HCT116 (cell line): ENCODE results near the gene PLVAP. TPM values are rescaled to one million over a fixed set of nuclear protein-coding genes. Genes with fewer than 3 reads are reported as not detected.

ENCODE experiments used
- ATAC-seq: fragments of 200-7000 bp; cut with Tn5 transposase; 2 replicates; pipeline ENCODE4 v1.9.1; 2020; ENCODE audit warnings: mild to moderate bottlenecking, moderate library complexity
- BruUV-seq: library from RNA; stranded (reverse); fragments of 400-500 nt; replicated peaks from 2 replicates; lab custom pipeline; 2021; lab: Mats Ljungman, UMichigan
- CTCF ChIA-PET: fragments of 300-600 bp; sonication (Branson Sonifier 250); formaldehyde crosslinking; loops from one replicate; lab custom pipeline; 2021; ENCODE audit warnings: antibody characterized with exemption; lab: Charles Lee
- POLR2A ChIA-PET: fragments of 300-600, 350-600 bp; sonication (Branson Sonifier 250); formaldehyde crosslinking; loops from one replicate; lab custom pipeline; 2021; ENCODE audit warnings: antibody characterized with exemption; lab: Charles Lee
- RAD21 ChIA-PET, 2 experiments: fragments of 300-600 bp; sonication (Branson Sonifier 250); formaldehyde crosslinking; loops; one replicate each; lab custom pipeline; 2023; ENCODE audit warnings: low total read pairs in 2 of 2; ENCODE audit not compliant: uncharacterized antibody in 2 of 2, unreplicated experiment in 2 of 2, low non-redundant PET in 1 of 2; lab: Charles Lee
- DNase-seq: peaks from one replicate; pipeline ENCODE4 v3.0.0-alpha.2; 2010; ENCODE audit warnings: low read depth, low spot score
- H2AFZ ChIP-seq: fragments of 200-600 bp; shearing (Covaris generic), sonication (generic); 2 replicates; pipeline ENCODE4 v1.6.1; 2017; ENCODE audit warnings: low read depth, mixed run types, mixed read lengths, antibody characterized with exemption, low read length; ENCODE audit not compliant: poor library complexity, severe bottlenecking
- H3K27ac ChIP-seq: 2 replicates; pipeline ENCODE4 v1.5.1; 2012; ENCODE audit warnings: low read depth, low read length
- H3K27me3 ChIP-seq: fragments of 200-600 bp; sonication (generic); 2 replicates; pipeline ENCODE4 v1.6.1; 2016; ENCODE audit warnings: mixed run types, low read length, mixed read lengths; ENCODE audit not compliant: insufficient read depth
- H3K36me3 ChIP-seq, 2 experiments: fragments of 200-500 bp in 1 of 2; fragments of 200-600 bp in 1 of 2; sonication (Bioruptor generic) in 1 of 2; sonication (generic) in 1 of 2; 2 replicates each; pipeline versions ENCODE4 v1.5.1 to v1.6.1; 2014 to 2016; ENCODE audit warnings: low read length in 2 of 2, inconsistent platforms in 1 of 2, mixed read lengths in 1 of 2, mixed run types in 1 of 2; ENCODE audit not compliant: insufficient read depth in 2 of 2, control insufficient read depth in 1 of 2
- H3K4me1 ChIP-seq, 2 experiments: fragments of 200-600 bp in 1 of 2; sonication (generic) in 1 of 2; 2 replicates each; pipeline versions ENCODE4 v1.5.1 to v1.6.1; 2012 to 2017; ENCODE audit warnings: low read length in 2 of 2, inconsistent platforms in 1 of 2, mild to moderate bottlenecking in 1 of 2, mixed read lengths in 1 of 2, mixed run types in 1 of 2, moderate library complexity in 1 of 2; ENCODE audit not compliant: insufficient read depth in 2 of 2, control insufficient read depth in 1 of 2
- H3K4me2 ChIP-seq: fragments of 200-600 bp; sonication (generic); 2 replicates; pipeline ENCODE4 v1.6.1; 2017; ENCODE audit warnings: mixed run types, low read length, mixed read lengths
- H3K4me3 ChIP-seq, 2 experiments: fragments of 200-600 bp in 1 of 2; sonication (generic) in 1 of 2; replicated peaks in 1 of 2; 2 replicates each; pipeline ENCODE4 v1.5.1; 2011 to 2016; ENCODE audit warnings: low read length in 2 of 2, control low read depth in 1 of 2, low read depth in 1 of 2, mild to moderate bottlenecking in 1 of 2, mixed read lengths in 1 of 2, mixed run types in 1 of 2
- H3K79me2 ChIP-seq: fragments of 200-600 bp; sonication (generic); 2 replicates; pipeline ENCODE4 v1.6.1; 2017; ENCODE audit warnings: mild to moderate bottlenecking, mixed run types, low read length, moderate library complexity, mixed read lengths; ENCODE audit not compliant: insufficient read depth
- H3K9ac ChIP-seq: fragments of 200-600 bp; sonication (generic); 2 replicates; pipeline ENCODE4 v1.6.1; 2016; ENCODE audit warnings: low read length, mixed read lengths
- H3K9me2 ChIP-seq: fragments of 200-600 bp; sonication (generic), shearing (Covaris generic); 2 replicates; pipeline ENCODE4 v1.6.1; 2017; ENCODE audit warnings: mixed run types, mild to moderate bottlenecking, moderate library complexity; ENCODE audit not compliant: insufficient read depth
- H3K9me3 ChIP-seq, 2 experiments: fragments of 200-500 bp in 1 of 2; fragments of 200-600 bp in 1 of 2; sonication (Bioruptor generic) in 1 of 2; sonication (generic) in 1 of 2; 2 replicates each; pipeline ENCODE4 v1.6.1; 2014 to 2017; ENCODE audit warnings: low read length in 2 of 2, mixed read lengths in 2 of 2, inconsistent platforms in 1 of 2, low read depth in 1 of 2, mild to moderate bottlenecking in 1 of 2, mixed run types in 1 of 2, moderate library complexity in 1 of 2; ENCODE audit not compliant: control insufficient read depth in 1 of 2, insufficient read depth in 1 of 2
- H4K20me1 ChIP-seq: fragments of 200-600 bp; sonication (generic), shearing (Covaris generic); 2 replicates; pipeline ENCODE4 v1.6.1; 2017; ENCODE audit warnings: mixed run types, mild to moderate bottlenecking, moderate library complexity; ENCODE audit not compliant: insufficient read depth
- ELF1 ChIP-seq: IDR thresholded peaks from 2 replicates; pipeline ENCODE4 v1.6.1; 2012; ENCODE audit warnings: low read depth, borderline replicate concordance
- JUND ChIP-seq: IDR thresholded peaks from 2 replicates; pipeline ENCODE4 v1.6.1; 2012
- POLR2AphosphoS5 ChIP-seq: IDR thresholded peaks from 2 replicates; pipeline ENCODE4 v1.6.1; 2011; ENCODE audit warnings: mild to moderate bottlenecking, low read depth, low read length, moderate library complexity
- SIN3A ChIP-seq: IDR thresholded peaks from 2 replicates; pipeline ENCODE4 v1.6.1; 2012; ENCODE audit warnings: low read depth
- TCF7L2 ChIP-seq: IDR thresholded peaks from 2 replicates; pipeline ENCODE4 v1.7.0; 2011; ENCODE audit warnings: borderline replicate concordance, inconsistent platforms; ENCODE audit not compliant: insufficient read depth, insufficient read length; ENCODE audit errors: extremely low read depth
- YY1 ChIP-seq: IDR thresholded peaks from 2 replicates; pipeline ENCODE4 v1.6.1; 2011; ENCODE audit warnings: low read length, low read depth, moderate library complexity, mild to moderate bottlenecking; ENCODE audit not compliant: insufficient replicate concordance; ENCODE audit errors: extremely low read depth
- intact Hi-C: fragments of 100-400 bp; cut with micrococcal nuclease; formaldehyde crosslinking; loops from 2 replicates; pipeline ENCODE4 v1.10.0; 2022
- total RNA-seq: library from RNA; stranded (reverse); gene quantifications from one replicate; pipeline ENCODE4 v1.2.1, GENCODE V29; 2021; ENCODE audit not compliant: unreplicated experiment
- TF ChIP-seq, protein P1 (sequence below): IDR thresholded peaks from 2 replicates; pipeline ENCODE4 v1.6.1; 2011; ENCODE audit warnings: mild to moderate bottlenecking, low read length, moderate library complexity; ENCODE audit not compliant: insufficient replicate concordance; ENCODE audit errors: extremely low read depth
- TF ChIP-seq, protein P2 (sequence below): IDR thresholded peaks from 2 replicates; pipeline ENCODE4 v1.6.1; 2012
- TF ChIP-seq, protein P3 (sequence below), 3 experiments: fragments of 200-600 bp in 1 of 3; sonication (generic) in 1 of 3; IDR thresholded peaks in 2 of 3; conservative IDR thresholded peaks in 1 of 3; 2 replicates each; pipeline ENCODE4 v1.5.1; 2012 to 2017; ENCODE audit warnings: low read depth in 2 of 3, low read length in 2 of 3, antibody characterized with exemption in 1 of 3, borderline replicate concordance in 1 of 3, control low read depth in 1 of 3, mild to moderate bottlenecking in 1 of 3, mixed read lengths in 1 of 3, mixed run types in 1 of 3, moderate library complexity in 1 of 3; ENCODE audit not compliant: insufficient read depth in 1 of 3

The PLVAP gene
- total RNA-seq, 1 experiment from 2014 or later, result 0.47 TPM

DNA sequence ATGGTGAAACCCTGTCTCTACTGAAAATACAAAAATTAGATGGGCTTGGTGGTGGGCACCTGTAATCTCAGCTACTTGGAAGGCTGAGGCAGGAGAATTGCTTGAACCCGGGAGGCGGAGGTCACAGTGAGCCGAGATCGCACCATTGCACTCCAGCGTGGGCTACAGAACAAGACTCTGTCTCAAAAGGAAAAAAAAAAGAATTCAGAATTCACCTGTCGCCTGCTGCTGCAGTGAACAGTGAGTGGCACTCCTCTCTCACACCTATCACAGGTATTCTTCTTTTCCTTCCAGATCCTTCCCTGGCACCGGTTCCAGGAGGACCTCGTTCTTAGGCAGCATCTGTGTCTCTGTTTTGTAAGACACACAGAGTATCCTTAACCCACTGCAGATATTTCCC, 37.0 kb upstream of the PLVAP start:
- Histone ChIP-seq H3K36me3 (no peaks in the 10 kb centered on the region), H3K4me3 (no peak overlapping the region), H3K27ac (no peak overlapping the region), H3K9me3 (no peaks in the 10 kb centered on the region), H3K4me1 (peaks cover 5 to 11% of the 10 kb centered on the region in 2 experiments; a peak in 3 of 4 replicates), H3K4me2 (no peak overlapping the region), H3K9me2 (no peaks in the 10 kb centered on the region), H4K20me1 (no peaks in the 10 kb centered on the region), H3K79me2 (no peaks in the 10 kb centered on the region), H3K9ac (no peak overlapping the region), H2AFZ (no peak overlapping the region), H3K27me3 (no peaks in the 10 kb centered on the region)
- ChIA-PET CTCF (no interaction called here), RAD21 (no interaction called here), POLR2A (no interaction called here)
- intact Hi-C loops, result no loop called here
- TF ChIP-seq POLR2AphosphoS5, result no peak
- TF ChIP-seq, protein P1, sequence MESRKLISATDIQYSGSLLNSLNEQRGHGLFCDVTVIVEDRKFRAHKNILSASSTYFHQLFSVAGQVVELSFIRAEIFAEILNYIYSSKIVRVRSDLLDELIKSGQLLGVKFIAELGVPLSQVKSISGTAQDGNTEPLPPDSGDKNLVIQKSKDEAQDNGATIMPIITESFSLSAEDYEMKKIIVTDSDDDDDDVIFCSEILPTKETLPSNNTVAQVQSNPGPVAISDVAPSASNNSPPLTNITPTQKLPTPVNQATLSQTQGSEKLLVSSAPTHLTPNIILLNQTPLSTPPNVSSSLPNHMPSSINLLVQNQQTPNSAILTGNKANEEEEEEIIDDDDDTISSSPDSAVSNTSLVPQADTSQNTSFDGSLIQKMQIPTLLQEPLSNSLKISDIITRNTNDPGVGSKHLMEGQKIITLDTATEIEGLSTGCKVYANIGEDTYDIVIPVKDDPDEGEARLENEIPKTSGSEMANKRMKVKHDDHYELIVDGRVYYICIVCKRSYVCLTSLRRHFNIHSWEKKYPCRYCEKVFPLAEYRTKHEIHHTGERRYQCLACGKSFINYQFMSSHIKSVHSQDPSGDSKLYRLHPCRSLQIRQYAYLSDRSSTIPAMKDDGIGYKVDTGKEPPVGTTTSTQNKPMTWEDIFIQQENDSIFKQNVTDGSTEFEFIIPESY, result no peak
- TF ChIP-seq TCF7L2, result no peak
- no peak for TF ChIP-seq ELF1
- TF ChIP-seq JUND, result no peak
- TF ChIP-seq, protein P2, sequence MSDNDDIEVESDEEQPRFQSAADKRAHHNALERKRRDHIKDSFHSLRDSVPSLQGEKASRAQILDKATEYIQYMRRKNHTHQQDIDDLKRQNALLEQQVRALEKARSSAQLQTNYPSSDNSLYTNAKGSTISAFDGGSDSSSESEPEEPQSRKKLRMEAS, result no peak
- TF ChIP-seq SIN3A, result no peak
- TF ChIP-seq, protein P3, sequence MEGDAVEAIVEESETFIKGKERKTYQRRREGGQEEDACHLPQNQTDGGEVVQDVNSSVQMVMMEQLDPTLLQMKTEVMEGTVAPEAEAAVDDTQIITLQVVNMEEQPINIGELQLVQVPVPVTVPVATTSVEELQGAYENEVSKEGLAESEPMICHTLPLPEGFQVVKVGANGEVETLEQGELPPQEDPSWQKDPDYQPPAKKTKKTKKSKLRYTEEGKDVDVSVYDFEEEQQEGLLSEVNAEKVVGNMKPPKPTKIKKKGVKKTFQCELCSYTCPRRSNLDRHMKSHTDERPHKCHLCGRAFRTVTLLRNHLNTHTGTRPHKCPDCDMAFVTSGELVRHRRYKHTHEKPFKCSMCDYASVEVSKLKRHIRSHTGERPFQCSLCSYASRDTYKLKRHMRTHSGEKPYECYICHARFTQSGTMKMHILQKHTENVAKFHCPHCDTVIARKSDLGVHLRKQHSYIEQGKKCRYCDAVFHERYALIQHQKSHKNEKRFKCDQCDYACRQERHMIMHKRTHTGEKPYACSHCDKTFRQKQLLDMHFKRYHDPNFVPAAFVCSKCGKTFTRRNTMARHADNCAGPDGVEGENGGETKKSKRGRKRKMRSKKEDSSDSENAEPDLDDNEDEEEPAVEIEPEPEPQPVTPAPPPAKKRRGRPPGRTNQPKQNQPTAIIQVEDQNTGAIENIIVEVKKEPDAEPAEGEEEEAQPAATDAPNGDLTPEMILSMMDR (IDR thresholded peaks at IDR 0.05 in 2 of 3, conservative IDR thresholded peaks at IDR 0.05 in 1 of 3; ENCODE audit: borderline replicate concordance in 1 of 3, insufficient read depth in 1 of 3, low read depth in 2 of 3, low read length in 2 of 3), result no peak
- no peak for TF ChIP-seq YY1
- BruUV-seq, result no TSS peak
- ATAC-seq, result no peak
- no peak for DNase-seq
